ENCODE measurements around the gene CFAP99.

CFAP99 gene

DNA sequence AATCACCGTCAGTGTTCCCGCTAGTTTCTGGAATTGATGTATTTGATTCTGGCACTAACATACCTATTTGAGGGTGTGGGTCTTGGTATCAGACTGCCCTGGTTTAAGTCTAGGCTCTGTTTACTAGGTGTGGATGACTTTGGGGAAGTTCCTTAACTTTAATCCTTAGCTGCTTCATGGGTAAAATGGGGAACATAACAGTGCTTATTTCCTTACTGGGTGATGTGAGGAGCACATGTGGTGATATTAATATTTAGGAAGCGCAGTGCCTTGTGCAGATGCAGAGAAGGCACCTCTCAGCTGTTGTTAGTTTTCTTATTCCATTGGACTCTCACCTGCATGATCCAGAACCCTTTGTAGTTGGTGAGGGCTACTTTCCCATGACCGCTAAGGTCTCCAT is 67.2 kb downstream of the CFAP99 start:
- DNase-seq (ENCODE audit: extremely low read depth, low read depth), result no peak
- no peak for TF ChIP-seq CTCF (IDR thresholded peaks at IDR 0.05; ENCODE audit: low read depth, low read length, missing control alignments)
- H3K4me3 ChIP-seq (replicated peaks; ENCODE audit: low read depth, low read length), result no peak overlapping the region

DNA sequence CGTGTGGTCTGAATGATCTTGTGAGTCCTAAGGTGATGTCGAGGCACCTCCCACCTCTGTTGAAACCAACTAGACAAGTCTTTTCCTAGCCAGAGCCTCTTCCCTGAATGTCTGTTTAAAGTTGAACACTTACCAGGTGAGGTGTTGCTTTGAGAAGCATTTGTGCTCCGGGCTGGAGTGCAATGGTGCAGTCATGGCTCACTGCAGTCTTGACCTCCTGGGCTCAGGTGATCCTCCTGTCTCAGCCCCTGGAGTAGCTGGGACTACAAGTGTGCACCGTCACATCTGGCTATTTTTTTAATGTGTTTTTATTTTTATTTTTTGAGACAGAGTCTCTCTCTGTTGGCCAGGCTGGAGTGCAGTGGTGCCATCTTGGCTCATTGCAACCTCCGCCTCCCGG is 68.2 kb downstream of the CFAP99 start:
- DNase-seq (ENCODE audit: extremely low read depth, low read depth), result no peak
- TF ChIP-seq CTCF (IDR thresholded peaks at IDR 0.05; ENCODE audit: low read depth, low read length, missing control alignments), result no peak
- no peak overlapping the region for H3K4me3 ChIP-seq (replicated peaks; ENCODE audit: low read depth, low read length)

DNA sequence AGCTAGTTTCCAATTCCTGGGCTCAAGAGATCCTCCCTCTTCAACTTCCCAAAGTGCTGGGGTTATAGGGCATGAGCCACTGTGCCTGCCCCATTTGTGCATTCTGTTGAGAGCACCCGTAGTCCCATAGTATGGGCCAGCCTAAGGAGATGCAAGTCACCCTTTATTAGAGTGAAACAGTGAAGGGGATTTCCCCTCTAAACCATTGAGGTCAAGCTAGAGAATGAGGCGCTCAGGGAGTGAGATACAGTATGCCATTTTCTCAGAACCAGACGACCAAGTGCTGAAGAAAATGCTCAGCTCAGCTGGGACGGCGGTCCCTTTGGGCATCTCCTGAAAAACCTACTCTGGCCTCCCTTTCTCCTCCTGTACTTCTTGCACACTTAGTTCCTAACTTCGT is 68.9 kb downstream of the CFAP99 start:
- no peak for DNase-seq (ENCODE audit: extremely low read depth, low read depth)
- TF ChIP-seq CTCF (IDR thresholded peaks at IDR 0.05; ENCODE audit: low read depth, low read length, missing control alignments), result no peak
- no peak overlapping the region for H3K4me3 ChIP-seq (replicated peaks; ENCODE audit: low read depth, low read length)

- TF ChIP-seq CTCF (IDR thresholded peaks at IDR 0.05; ENCODE audit: low read depth, low read length, missing control alignments), result no peak
- DNase-seq (ENCODE audit: extremely low read depth, low read depth), result no peak
- no peak overlapping the region for H3K4me3 ChIP-seq (replicated peaks; ENCODE audit: low read depth, low read length)
Measured at GRCh38 chr4:2489081-2489805, 70.5 kb downstream of the CFAP99 start.

GRCh38 chr4:2489841-2490552 is 71.2 kb downstream of the CFAP99 start:
- H3K4me3 ChIP-seq (replicated peaks; ENCODE audit: low read depth, low read length), result no peak overlapping the region
- TF ChIP-seq CTCF (IDR thresholded peaks at IDR 0.05; ENCODE audit: low read depth, low read length, missing control alignments), result no peak
- no peak for DNase-seq (ENCODE audit: extremely low read depth, low read depth)

- H3K4me3 ChIP-seq (replicated peaks; ENCODE audit: low read depth, low read length), result no peak overlapping the region
- no peak for TF ChIP-seq CTCF (IDR thresholded peaks at IDR 0.05; ENCODE audit: low read depth, low read length, missing control alignments)
- no peak for DNase-seq (ENCODE audit: extremely low read depth, low read depth)
Measured at GRCh38 chr4:2492970-2493369, 74.2 kb downstream of the CFAP99 start.

All from HFF-Myc (cell line).